ENCODE measurements around the gene TRIM72.
"Not testable (repeated sequence)": the region's sequence is repeated elsewhere in the genome, so short reads cannot be mapped to it uniquely, and the experiment has no call there.

The TRIM72 gene

GRCh38 chr16:31215287-31216162 is 1.6 kb downstream of the TRIM72 start:
- peak; percentile 45 for DNase-seq

GRCh38 chr16:31216422-31217135 is 2.7 kb downstream of the TRIM72 start, which contains the start of gene PYDC1:
Gene PYDC1 (minus strand): TSS chr16:31217135. CDS start chr16:31217028, 107 bp downstream.
- no peak for DNase-seq

GRCh38 chr16:31217136-31217530 is 3.2 kb downstream of the TRIM72 start:
- DNase-seq = no peak

GRCh38 chr16:31219154-31219741 is 5.3 kb downstream of the TRIM72 start:
- DNase-seq = no peak

- DNase-seq = no peak
Observed at GRCh38 chr16:31221357-31222160, 7.6 kb downstream of the TRIM72 start.

- DNase-seq = no peak
Observed at GRCh38 chr16:31223044-31223443, 9.1 kb downstream of the TRIM72 start.

- DNase-seq = no peak
Observed at GRCh38 chr16:31224092-31224955, 10.4 kb downstream of the TRIM72 start.

GRCh38 chr16:31225193-31225592 is 11.3 kb downstream of the TRIM72 start:
- DNase-seq = no peak

GRCh38 chr16:31228206-31228605 is 14.3 kb downstream of the TRIM72 start:
- DNase-seq = no peak

- no peak for DNase-seq
Observed at GRCh38 chr16:31229501-31229900, 15.6 kb downstream of the TRIM72 start.

- DNase-seq = no peak
Observed at GRCh38 chr16:31238041-31238440, 24.1 kb downstream of the TRIM72 start.

- DNase-seq = no peak
Observed at GRCh38 chr16:31242206-31242605, 28.3 kb downstream of the TRIM72 start.

GRCh38 chr16:31243734-31244670 is 30.1 kb downstream of the TRIM72 start:
- DNase-seq = no peak

- DNase-seq = not testable (repeated sequence)
Observed at GRCh38 chr16:31245598-31245997, 31.7 kb downstream of the TRIM72 start.

GRCh38 chr16:31246296-31246695 is 32.4 kb downstream of the TRIM72 start:
- DNase-seq = no peak

- no peak for DNase-seq
Observed at GRCh38 chr16:31248344-31248743, 34.4 kb downstream of the TRIM72 start.

GRCh38 chr16:31250782-31251384 is 37.0 kb downstream of the TRIM72 start:
- DNase-seq = no peak

GRCh38 chr16:31251435-31251834 is 37.5 kb downstream of the TRIM72 start:
- DNase-seq = no peak

- DNase-seq = no peak
Observed at GRCh38 chr16:31253642-31254045, 39.7 kb downstream of the TRIM72 start.

- DNase-seq = no peak
Observed at GRCh38 chr16:31256466-31256865, 42.5 kb downstream of the TRIM72 start.

Data from NCI-H82 (cell line).